Small intestine (tissue), 7 donors: Measurements from ENCODE around the gene CNDP2. TPM values are rescaled to one million over a fixed set of nuclear protein-coding genes. Genes with fewer than 3 reads are reported as not detected.

Source experiments
- DNase-seq, 2 donors: peaks; one replicate each; pipeline versions ENCODE4 v3.0.0 to v3.0.0-alpha.2; 2013
- FAIRE-seq: peaks from 2 replicates; lab custom pipeline; 2012; peaks lifted over from hg19 to GRCh38; lab: Jason Lieb, UNC
- H3K27ac ChIP-seq, 3 donors: one replicate each; pipeline ENCODE4 v1.5.1; 2013; ENCODE audit warnings: low read length in 2 of 3, mild to moderate bottlenecking in 2 of 3, control low read depth in 1 of 3, inconsistent platforms in 1 of 3, low read depth in 1 of 3, moderate library complexity in 1 of 3
- H3K27me3 ChIP-seq, 3 donors: one replicate each; pipeline ENCODE4 v1.6.1; 2013; ENCODE audit warnings: low read length in 3 of 3, inconsistent platforms in 1 of 3; ENCODE audit not compliant: control insufficient read depth in 3 of 3, insufficient read depth in 3 of 3
- H3K36me3 ChIP-seq, 3 donors: one replicate each; pipeline ENCODE4 v1.6.1; 2013; ENCODE audit warnings: low read length in 3 of 3, inconsistent platforms in 1 of 3, low read depth in 1 of 3, mild to moderate bottlenecking in 1 of 3, moderate library complexity in 1 of 3; ENCODE audit not compliant: control insufficient read depth in 3 of 3, insufficient read depth in 2 of 3
- H3K4me1 ChIP-seq, 3 donors: one replicate each; pipeline ENCODE4 v1.6.1; 2013; ENCODE audit warnings: low read length in 2 of 3, inconsistent platforms in 1 of 3, low read depth in 1 of 3, mild to moderate bottlenecking in 1 of 3, moderate library complexity in 1 of 3; ENCODE audit not compliant: control insufficient read depth in 3 of 3, insufficient read depth in 2 of 3
- H3K4me3 ChIP-seq, 3 donors: one replicate each; pipeline ENCODE4 v1.5.1; 2013; ENCODE audit warnings: low read length in 3 of 3, control low read depth in 1 of 3, inconsistent platforms in 1 of 3, low read depth in 1 of 3, mild to moderate bottlenecking in 1 of 3, moderate library complexity in 1 of 3
- H3K9me3 ChIP-seq, 2 donors: one replicate each; pipeline ENCODE4 v1.6.1; 2013; ENCODE audit warnings: low read depth in 1 of 2, low read length in 1 of 2; ENCODE audit not compliant: control insufficient read depth in 2 of 2, insufficient read depth in 1 of 2
- WGBS, 3 donors: extraction: QIAGEN DNeasy Blood & Tissue Kit; methylation state at CpG; one replicate each; pipeline ENCODE4 v1.1.7; 2013; 5-methylcytosine and 5-hydroxymethylcytosine counted together
- polyA plus RNA-seq, 4 donors: library from polyadenylated mRNA; stranded (reverse) in 3 of 4; unstranded in 1 of 4; fragments of 200-250 nt in 3 of 4; fragments of 120-200 nt in 1 of 4; gene quantifications; one replicate each; pipeline versions ENCODE4 v1.2.1 to v1.2.3, GENCODE V29; 2013
- donor health status: healthy with polysubstance abuse.
- donor health status: control.
- donor health status: control.
- donor health status: Bipolar disorder and iron deficiency.
- donor health status: healthy.

The CNDP2 gene
- polyA plus RNA-seq, 4 donors, result 215 to 423 (median 327) TPM

DNA sequence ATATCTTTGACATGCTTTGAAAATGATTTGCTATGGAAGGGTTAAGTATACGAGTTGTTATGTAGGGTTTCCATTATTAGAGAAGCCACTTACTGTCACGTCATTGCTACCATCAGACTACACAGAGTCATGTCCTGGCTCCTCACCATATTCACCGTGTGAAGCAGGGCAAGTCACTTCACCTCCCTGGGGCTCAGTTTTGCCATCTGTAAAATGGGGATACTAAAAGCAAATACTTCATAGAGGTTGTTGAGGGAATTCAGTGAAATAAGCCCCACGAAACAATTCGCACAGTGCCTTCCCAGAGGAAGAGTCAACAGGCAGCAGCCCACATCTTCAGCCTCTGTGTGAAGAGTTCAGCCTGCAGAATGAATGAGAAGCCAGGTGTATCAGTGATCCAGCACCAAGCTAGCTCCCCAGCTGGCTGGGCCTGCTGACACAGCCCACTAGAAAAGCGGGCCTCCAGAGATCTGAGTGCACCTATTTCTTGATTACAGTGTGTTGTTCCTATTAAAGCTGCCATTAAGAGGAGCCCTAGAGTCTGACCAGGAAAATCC lies 42.4 kb upstream of the CNDP2 start:
- FAIRE-seq (no peak), DNase-seq (no peak)
- no peak overlapping the region for H3K27ac ChIP-seq
- H3K9me3 ChIP-seq, result no peaks in the 10 kb centered on the region
- peaks cover 0 to 4% (median 3%) of the 10 kb centered on the region in 3 donors for H3K4me1 ChIP-seq
- WGBS, 3 donors, result 92 to 93% (median 92%) methylated on average over 6 of the region's 6 CpGs
- no peaks in the 10 kb centered on the region for H3K36me3 ChIP-seq
- H3K27me3 ChIP-seq, result peaks cover 9 to 45% (median 12%) of the 10 kb centered on the region in 3 donors
- H3K4me3 ChIP-seq, result no peak overlapping the region

DNA sequence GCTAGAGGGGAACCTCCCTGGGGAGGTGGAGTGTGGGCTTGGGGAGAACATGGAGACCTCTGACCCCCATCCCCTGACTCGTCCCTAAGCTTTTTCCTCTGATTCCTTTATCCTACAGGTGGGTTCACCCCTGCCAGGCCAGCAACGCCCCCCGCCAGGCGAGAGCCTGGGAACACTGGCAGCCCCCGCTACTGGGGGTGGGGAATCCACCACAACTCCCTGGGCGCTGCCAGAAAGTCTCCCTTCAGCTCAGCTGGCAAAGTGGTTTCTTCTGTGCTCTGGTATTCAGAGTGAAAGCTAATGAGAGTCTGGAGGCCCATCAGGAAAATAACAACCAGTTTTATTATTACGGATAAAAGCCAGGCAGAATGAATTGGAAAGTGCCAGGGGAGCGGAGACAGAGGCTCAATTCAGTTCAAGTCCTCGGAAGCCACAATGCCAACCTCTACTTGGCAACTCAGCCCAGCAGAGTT lies 41.8 kb upstream of the CNDP2 start:
- Histone ChIP-seq H3K36me3 (no peaks in the 10 kb centered on the region), H3K27ac (no peak overlapping the region), H3K4me3 (no peak overlapping the region), H3K9me3 (no peaks in the 10 kb centered on the region), H3K4me1 (peaks cover 0 to 4% (median 3%) of the 10 kb centered on the region in 3 donors), H3K27me3 (peaks cover 9 to 48% (median 12%) of the 10 kb centered on the region in 3 donors)
- WGBS, 3 donors, result 90 to 92% (median 91%) methylated on average over 9 of the region's 9 CpGs
- no peak for DNase-seq
- FAIRE-seq, result no peak

DNA sequence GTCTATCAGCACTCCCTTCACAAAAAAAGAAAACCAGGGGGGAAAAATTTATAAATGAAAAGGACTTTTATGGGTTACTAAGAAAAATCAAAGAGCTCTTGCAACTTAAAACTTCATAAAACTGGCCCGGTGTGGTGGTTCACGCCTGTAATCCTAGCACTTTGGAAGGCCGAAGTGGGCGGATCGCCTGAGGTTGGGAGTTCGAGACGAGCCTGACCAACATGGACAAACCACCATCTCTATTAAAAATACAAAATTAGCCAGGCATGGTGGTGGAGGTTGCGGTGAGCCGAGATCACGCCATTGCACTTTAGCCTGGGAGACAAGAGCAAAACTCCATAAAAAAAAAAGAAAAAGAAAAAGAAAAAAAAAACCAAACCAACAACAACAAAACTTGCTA lies 40.8 kb upstream of the CNDP2 start:
- Histone ChIP-seq H3K36me3 (no peaks in the 10 kb centered on the region), H3K4me1 (peaks cover 0 to 4% (median 3%) of the 10 kb centered on the region in 3 donors), H3K27me3 (peaks cover 9 to 56% (median 12%) of the 10 kb centered on the region in 3 donors), H3K9me3 (no peaks in the 10 kb centered on the region), H3K27ac (no peak overlapping the region), H3K4me3 (no peak overlapping the region)
- no peak for DNase-seq
- no peak for FAIRE-seq
- 87 to 95% (median 92%) methylated on average over 10 of the region's 10 CpGs for WGBS, 3 donors

DNA sequence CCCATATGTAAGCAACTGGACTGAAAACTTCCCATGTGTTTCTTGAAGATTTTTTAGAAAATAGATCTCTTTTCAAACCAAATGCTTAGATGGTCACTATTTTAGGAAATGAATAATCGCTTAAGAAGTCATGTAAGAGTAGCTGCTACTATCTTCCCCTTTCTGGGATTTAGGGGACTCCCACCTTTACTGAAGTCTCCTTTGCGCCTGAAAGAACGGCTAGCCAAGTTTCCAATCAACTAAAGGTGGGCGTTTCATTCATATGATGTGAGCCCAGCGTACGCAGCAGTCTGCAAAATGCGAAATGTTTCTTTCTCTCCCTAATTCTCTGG lies 40.2 kb upstream of the CNDP2 start:
- FAIRE-seq (no peak), DNase-seq (no peak)
- Histone ChIP-seq H3K4me1 (peaks cover 0 to under 1% (median 0%) of the 10 kb centered on the region in 3 donors), H3K9me3 (no peaks in the 10 kb centered on the region), H3K4me3 (peak overlapping the region in 1 of 3 donors; percentile 25), H3K27ac (no peak overlapping the region), H3K27me3 (peaks cover 9 to 62% (median 12%) of the 10 kb centered on the region in 3 donors), H3K36me3 (no peaks in the 10 kb centered on the region)
- WGBS, 3 donors, result 9 to 11% (median 10%) methylated on average over 7 of the region's 7 CpGs

DNA sequence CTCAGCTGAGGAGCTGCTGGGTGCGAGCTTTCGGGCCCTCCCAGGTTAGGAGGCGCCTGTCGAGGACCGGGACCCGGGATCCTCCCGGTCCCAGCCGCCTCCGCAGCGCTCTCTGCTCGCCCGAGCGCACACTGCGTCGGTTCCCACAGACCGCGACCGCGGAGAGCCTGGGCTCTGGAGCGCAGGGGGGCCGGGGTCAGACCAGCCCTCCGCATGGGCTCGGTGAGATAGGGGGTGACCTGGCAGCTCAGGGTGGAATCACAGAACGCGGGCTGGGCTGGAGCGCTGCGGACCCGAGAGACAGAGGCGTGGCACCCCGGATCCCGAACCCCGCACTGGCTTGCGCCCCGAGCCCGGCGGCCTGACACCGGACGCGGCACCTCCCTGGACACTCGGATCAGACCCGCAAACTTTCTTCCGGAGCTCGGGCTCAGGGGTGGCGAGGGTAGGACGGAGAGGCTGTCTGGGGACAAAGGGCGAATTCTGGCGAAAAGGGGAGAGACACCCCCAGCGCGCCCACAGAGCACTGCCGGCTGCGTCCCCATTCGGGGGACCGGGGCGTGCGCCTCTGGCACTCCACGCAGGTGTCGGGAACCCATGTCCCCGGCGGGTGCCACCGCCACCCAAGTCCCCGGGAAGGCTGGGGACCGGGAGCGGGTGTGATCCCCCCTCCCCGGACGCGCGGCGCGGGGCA lies 39.7 kb upstream of the CNDP2 start:
- H3K27me3 ChIP-seq, result peaks cover 9 to 65% (median 12%) of the 10 kb centered on the region in 3 donors
- no peak for FAIRE-seq
- WGBS, 3 donors, result 1% methylated on average over 66 to 69 of the region's 69 CpGs
- no peaks in the 10 kb centered on the region for H3K36me3 ChIP-seq
- H3K9me3 ChIP-seq, result no peaks in the 10 kb centered on the region
- DNase-seq, result peak in 1 of 2 donors; percentile 43
- no peak overlapping the region for H3K27ac ChIP-seq
- H3K4me3 ChIP-seq, result peak overlapping the region in 2 of 3 donors; percentile 25 to 41
- H3K4me1 ChIP-seq, result no peaks in the 10 kb centered on the region

DNA sequence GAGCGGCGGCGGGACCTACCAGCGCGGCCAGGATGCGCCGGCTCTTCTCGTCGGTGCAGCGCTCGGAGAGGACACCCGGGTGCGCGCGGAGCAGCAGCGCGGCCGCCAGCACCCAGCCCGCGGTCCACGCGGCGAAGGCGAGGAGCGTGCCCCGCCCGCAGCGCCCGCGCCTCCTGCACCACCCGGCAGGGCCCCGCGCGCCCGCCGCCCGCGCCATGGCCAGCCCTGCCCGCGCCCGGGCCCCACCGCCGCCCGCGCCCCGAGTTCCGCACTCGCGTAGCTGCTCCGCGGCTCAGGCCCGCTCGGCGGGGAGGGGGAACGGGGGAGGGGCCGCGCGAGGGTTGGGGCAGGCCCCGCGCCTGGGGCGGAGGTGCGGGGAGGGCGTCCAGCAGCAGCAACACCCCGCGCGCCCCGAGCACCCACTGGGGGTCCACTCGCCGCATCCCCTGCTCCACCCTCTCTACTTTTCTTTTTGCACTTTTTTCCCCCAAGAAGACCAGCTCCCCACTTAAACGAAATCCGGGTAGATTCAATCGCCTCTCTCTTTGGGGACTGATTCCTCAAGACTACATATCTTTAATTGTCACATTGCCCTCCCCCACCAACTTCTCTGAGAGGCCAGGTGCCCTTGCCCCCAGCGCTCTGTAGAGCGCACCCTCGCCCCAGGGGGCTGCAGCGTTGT lies 39.0 kb upstream of the CNDP2 start, which contains the start of gene DIPK1C:
TSS of gene DIPK1C (minus strand) at position 266 of the 682 bp plus-strand sequence. CDS start at position 217, 49 bp downstream.
- no peaks in the 10 kb centered on the region for H3K9me3 ChIP-seq
- H3K27me3 ChIP-seq, result peaks cover 9 to 67% (median 12%) of the 10 kb centered on the region in 3 donors
- H3K4me1 ChIP-seq, result no peaks in the 10 kb centered on the region
- WGBS, 3 donors, result 1 to 2% (median 2%) methylated on average over 36 to 76 of the region's 76 CpGs
- no peak within 1 kb of the TSS for H3K27ac ChIP-seq
- H3K4me3 ChIP-seq, result peak within 1 kb of the TSS in 2 of 3 donors; percentile 25 to 41
- no peaks in the 10 kb centered on the region for H3K36me3 ChIP-seq
- no peak for FAIRE-seq
- DNase-seq, result no peak

DNA sequence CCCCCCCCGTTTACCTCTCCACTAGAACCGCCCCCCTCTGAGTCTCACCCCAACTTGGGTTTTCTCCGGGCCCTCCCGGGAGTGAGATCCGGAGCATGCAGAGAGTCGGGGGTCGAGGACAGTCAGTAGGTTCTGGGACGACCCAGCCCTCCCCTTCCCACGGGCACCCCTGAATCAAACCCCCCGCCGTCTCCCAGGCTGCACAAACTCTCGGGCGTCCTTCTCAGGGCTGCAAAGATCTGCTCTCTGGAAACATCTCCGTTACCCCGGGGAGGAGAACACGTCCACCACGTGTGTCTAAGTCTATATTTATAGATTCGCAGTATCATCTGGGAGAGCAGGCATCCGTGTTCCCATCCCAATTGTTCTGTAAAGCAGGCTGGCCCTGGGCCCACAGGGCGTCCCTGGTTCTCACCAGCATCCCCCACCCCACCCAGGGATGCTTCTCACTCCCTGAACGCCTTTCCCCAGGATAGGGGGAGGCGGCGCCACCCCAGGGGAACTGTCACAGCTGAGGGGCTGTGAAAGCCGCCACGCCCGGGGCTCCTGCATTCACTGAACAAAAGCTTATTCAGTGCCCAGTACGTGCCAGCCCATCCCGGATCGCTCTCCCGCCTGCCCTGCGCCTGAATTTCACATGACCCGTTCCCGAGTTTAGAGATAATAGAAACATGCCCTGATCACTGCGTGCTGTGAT lies 38.3 kb upstream of the CNDP2 start:
- Histone ChIP-seq H3K27me3 (peaks cover 9 to 68% (median 12%) of the 10 kb centered on the region in 3 donors), H3K4me3 (no peak overlapping the region), H3K4me1 (no peaks in the 10 kb centered on the region), H3K36me3 (no peaks in the 10 kb centered on the region), H3K27ac (no peak overlapping the region), H3K9me3 (no peaks in the 10 kb centered on the region)
- DNase-seq (no peak), FAIRE-seq (no peak)
- 9 to 38% (median 19%) methylated on average over 34 of the region's 34 CpGs for WGBS, 3 donors

DNA sequence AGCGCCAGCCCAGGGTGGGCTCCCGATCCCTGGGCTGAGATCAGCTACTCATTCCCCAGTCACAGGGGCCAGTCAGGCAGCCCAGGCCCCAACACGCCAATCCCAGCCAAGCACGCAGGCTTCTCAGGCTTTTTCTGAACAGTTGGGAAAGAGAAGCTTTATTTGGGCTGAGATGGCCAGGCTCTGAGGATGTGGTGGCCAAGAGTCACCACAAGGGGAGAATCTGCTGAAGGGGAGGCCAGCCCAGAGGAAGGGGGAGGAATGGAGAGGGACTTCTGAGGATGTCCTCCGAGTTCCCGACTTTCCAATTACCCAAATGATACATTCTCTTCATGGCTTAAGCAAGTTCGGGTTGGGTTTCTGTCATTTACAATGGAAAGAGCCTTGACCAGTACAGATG lies 36.3 kb upstream of the CNDP2 start:
- H3K4me1 ChIP-seq, result no peaks in the 10 kb centered on the region
- 70 to 75% (median 71%) methylated on average over 7 of the region's 7 CpGs for WGBS, 3 donors
- no peak overlapping the region for H3K4me3 ChIP-seq
- DNase-seq (no peak), FAIRE-seq (no peak)
- H3K9me3 ChIP-seq, result no peaks in the 10 kb centered on the region
- no peak overlapping the region for H3K27ac ChIP-seq
- H3K36me3 ChIP-seq, result no peaks in the 10 kb centered on the region
- peaks cover 5 to 65% (median 9%) of the 10 kb centered on the region in 3 donors for H3K27me3 ChIP-seq
